ENCODE measurements around the gene TMEM240. TPM values are rescaled to one million over a fixed set of nuclear protein-coding genes. Genes with fewer than 3 reads are reported as not detected.
"Not testable (repeated sequence)": the region's sequence is repeated elsewhere in the genome, so short reads cannot be mapped to it uniquely, and the experiment has no call there.

The TMEM240 gene
- polyA plus RNA-seq, 1 donor from 2014 or later: not detected

GRCh38 chr1:1510912-1511532 lies 29.4 kb downstream of the TMEM240 start:
- Mint-ChIP-seq H3K27ac (peak overlapping the region; percentile 54 to 97 (median 85)), H3K4me1 (peaks cover 6 to 9% (median 8%) of the 10 kb centered on the region in 3 donors), H3K27me3 (no peaks in the 10 kb centered on the region), H3K9me3 (no peaks in the 10 kb centered on the region), H3K36me3 (no peaks in the 10 kb centered on the region), H3K4me3 (peak overlapping the region; percentile 87 to 94 (median 90))

GRCh38 chr1:1509465-1509850 lies 31.0 kb downstream of the TMEM240 start:
- not testable (repeated sequence) for H3K27ac Mint-ChIP-seq, H3K36me3 Mint-ChIP-seq

GRCh38 chr1:1508775-1509464 lies 31.5 kb downstream of the TMEM240 start:
- not testable (repeated sequence) for H3K36me3 Mint-ChIP-seq, H3K4me3 Mint-ChIP-seq, H3K27me3 Mint-ChIP-seq, H3K9me3 Mint-ChIP-seq, H3K27ac Mint-ChIP-seq
- H3K4me1 Mint-ChIP-seq: peaks cover 12 to 20% (median 13%) of the 10 kb centered on the region in 3 donors

More at GRCh38 chr1:1509465-1509850, 31.0 kb downstream of the TMEM240 start:
- not testable (repeated sequence) for H3K9me3 Mint-ChIP-seq, H3K27me3 Mint-ChIP-seq, H3K4me3 Mint-ChIP-seq
- H3K4me1 Mint-ChIP-seq: peaks cover 12 to 20% (median 13%) of the 10 kb centered on the region in 3 donors

- H3K27me3 Mint-ChIP-seq: no peaks in the 10 kb centered on the region
- peak overlapping the region in 1 of 4 donors; percentile 27 for H3K4me3 Mint-ChIP-seq
- no peaks in the 10 kb centered on the region for H3K36me3 Mint-ChIP-seq
- H3K9me3 Mint-ChIP-seq: no peaks in the 10 kb centered on the region
- peak overlapping the region in 1 of 3 donors; percentile 12 for H3K27ac Mint-ChIP-seq
- peaks cover 11 to 20% (median 12%) of the 10 kb centered on the region in 3 donors for H3K4me1 Mint-ChIP-seq
Measured at GRCh38 chr1:1507305-1507704, 33.1 kb downstream of the TMEM240 start.

GRCh38 chr1:1505801-1506200 lies 34.6 kb downstream of the TMEM240 start:
- H3K27me3 Mint-ChIP-seq, H3K9me3 Mint-ChIP-seq, H3K36me3 Mint-ChIP-seq: not testable (repeated sequence)
- Mint-ChIP-seq H3K4me1 (peaks cover 6 to 16% (median 7%) of the 10 kb centered on the region in 3 donors), H3K27ac (peak overlapping the region; percentile 90 to 95 (median 91)), H3K4me3 (peak overlapping the region; percentile 87 to 97 (median 92))

GRCh38 chr1:1505366-1505798 lies 35.0 kb downstream of the TMEM240 start:
- Mint-ChIP-seq H3K4me1 (peaks cover 6 to 15% (median 6%) of the 10 kb centered on the region in 3 donors), H3K27ac (peak overlapping the region; percentile 90 to 95 (median 95)), H3K4me3 (peak overlapping the region; percentile 87 to 97 (median 92))
- H3K36me3 Mint-ChIP-seq, H3K27me3 Mint-ChIP-seq, H3K9me3 Mint-ChIP-seq: not testable (repeated sequence)

- not testable (repeated sequence) for H3K36me3 Mint-ChIP-seq, H3K27me3 Mint-ChIP-seq, H3K9me3 Mint-ChIP-seq
- Mint-ChIP-seq H3K4me3 (peak overlapping the region; percentile 87 to 97 (median 92)), H3K27ac (peak overlapping the region; percentile 90 to 95 (median 95)), H3K4me1 (peaks cover 6 to 15% (median 6%) of the 10 kb centered on the region in 3 donors)
Measured at GRCh38 chr1:1504777-1505365, 35.6 kb downstream of the TMEM240 start.

- H3K27me3 Mint-ChIP-seq, H3K4me3 Mint-ChIP-seq, H3K9me3 Mint-ChIP-seq, H3K27ac Mint-ChIP-seq, H3K4me1 Mint-ChIP-seq: not testable (repeated sequence)
- peaks cover 14% of the 10 kb centered on the region for H3K36me3 Mint-ChIP-seq
Measured at GRCh38 chr1:1495461-1495975, 44.9 kb downstream of the TMEM240 start.

- not testable (repeated sequence) for H3K4me1 Mint-ChIP-seq, H3K4me3 Mint-ChIP-seq, H3K27ac Mint-ChIP-seq, H3K27me3 Mint-ChIP-seq, H3K9me3 Mint-ChIP-seq
- H3K36me3 Mint-ChIP-seq: peaks cover 14% of the 10 kb centered on the region
Measured at GRCh38 chr1:1494311-1494710, 46.1 kb downstream of the TMEM240 start.

- Mint-ChIP-seq H3K36me3 (peaks cover 14% of the 10 kb centered on the region), H3K9me3 (peaks cover 3 to 4% (median 3%) of the 10 kb centered on the region in 3 donors), H3K4me3 (no peak overlapping the region), H3K27ac (no peak overlapping the region), H3K27me3 (no peaks in the 10 kb centered on the region), H3K4me1 (no peaks in the 10 kb centered on the region)
Measured at GRCh38 chr1:1491601-1492000, 48.8 kb downstream of the TMEM240 start.

- no peaks in the 10 kb centered on the region for H3K4me1 Mint-ChIP-seq
- peaks cover 3 to 4% (median 3%) of the 10 kb centered on the region in 3 donors for H3K9me3 Mint-ChIP-seq
- no peak overlapping the region for H3K27ac Mint-ChIP-seq
- H3K4me3 Mint-ChIP-seq: no peak overlapping the region
- no peaks in the 10 kb centered on the region for H3K27me3 Mint-ChIP-seq
- H3K36me3 Mint-ChIP-seq: peaks cover 14% of the 10 kb centered on the region
Measured at GRCh38 chr1:1490633-1491230, 49.7 kb downstream of the TMEM240 start.

GRCh38 chr1:1489861-1490260 lies 50.6 kb downstream of the TMEM240 start:
- Mint-ChIP-seq H3K27me3 (no peaks in the 10 kb centered on the region), H3K27ac (no peak overlapping the region), H3K4me3 (no peak overlapping the region), H3K4me1 (no peaks in the 10 kb centered on the region), H3K36me3 (peaks cover 14% of the 10 kb centered on the region), H3K9me3 (peaks cover 3 to 4% (median 3%) of the 10 kb centered on the region in 3 donors)

GRCh38 chr1:1489231-1489630 lies 51.2 kb downstream of the TMEM240 start:
- H3K36me3 Mint-ChIP-seq: peaks cover 14% of the 10 kb centered on the region
- no peak overlapping the region for H3K27ac Mint-ChIP-seq
- H3K27me3 Mint-ChIP-seq: no peaks in the 10 kb centered on the region
- H3K4me1 Mint-ChIP-seq: no peaks in the 10 kb centered on the region
- H3K4me3 Mint-ChIP-seq: no peak overlapping the region
- peaks cover 3 to 4% (median 3%) of the 10 kb centered on the region in 3 donors for H3K9me3 Mint-ChIP-seq

- H3K27ac Mint-ChIP-seq: peak overlapping the region in 1 of 3 donors; percentile 57
- no peaks in the 10 kb centered on the region for H3K4me1 Mint-ChIP-seq
- H3K27me3 Mint-ChIP-seq: no peaks in the 10 kb centered on the region
- H3K4me3 Mint-ChIP-seq: no peak overlapping the region
- peaks cover 7% of the 10 kb centered on the region for H3K36me3 Mint-ChIP-seq
- peaks cover 0 to 2% (median 0%) of the 10 kb centered on the region in 3 donors for H3K9me3 Mint-ChIP-seq
Measured at GRCh38 chr1:1487701-1488100, 52.7 kb downstream of the TMEM240 start.

- not testable (repeated sequence) for H3K4me1 Mint-ChIP-seq, H3K36me3 Mint-ChIP-seq, H3K27me3 Mint-ChIP-seq, H3K27ac Mint-ChIP-seq, H3K4me3 Mint-ChIP-seq, H3K9me3 Mint-ChIP-seq
Measured at GRCh38 chr1:1485755-1486317, 54.6 kb downstream of the TMEM240 start.

All from IgD-negative memory B cell (primary cell).